Peyer's patch (tissue), 4 donors: ENCODE data around the gene COL26A1. TPM values are rescaled to one million over a fixed set of nuclear protein-coding genes. Genes with fewer than 3 reads are reported as not detected.

Experiments used
- DNase-seq, 3 donors: peaks; one replicate each; pipeline ENCODE4 v3.0.0-alpha.2; 2017 to 2019
- H3K27ac ChIP-seq, 4 donors: fragments of 200-600 bp; sonication (generic); one replicate each; pipeline ENCODE4 v1.5.1; 2016 to 2019
- H3K27me3 ChIP-seq, 2 donors: fragments of 200-600 bp; sonication (generic); one replicate each; pipeline ENCODE4 v1.5.1; 2019
- H3K36me3 ChIP-seq, 3 donors: fragments of 200-600 bp; sonication (generic); one replicate each; pipeline ENCODE4 v1.5.1; 2016 to 2019
- H3K4me1 ChIP-seq, 4 donors: fragments of 200-600 bp; sonication (generic); one replicate each; pipeline ENCODE4 v1.5.1; 2016 to 2019
- H3K4me3 ChIP-seq, 4 donors: fragments of 200-600 bp; sonication (generic); 1 replicate in 3 of 4; 2 replicates in 1 of 4; pipeline ENCODE4 v1.5.1; 2016 to 2019; ENCODE audit warnings: mild to moderate bottlenecking in 1 of 4
- H3K9me3 ChIP-seq, 4 donors: fragments of 200-600 bp; sonication (generic); one replicate each; pipeline ENCODE4 v1.5.1; 2016 to 2019; ENCODE audit warnings: mild to moderate bottlenecking in 1 of 4
- POLR2A ChIP-seq, 2 donors: fragments of 450-650 bp; IDR thresholded peaks; one replicate each; pipeline ENCODE4 v1.5.1; 2017; ENCODE audit warnings: antibody characterized with exemption in 2 of 2, mild to moderate bottlenecking in 2 of 2, moderate library complexity in 2 of 2
- total RNA-seq, 4 donors: library from RNA; depleted of rRNA; stranded (reverse); fragments of >200 nt; gene quantifications; one replicate each; pipeline ENCODE4 v1.1.0, GENCODE V29; 2016
- TF ChIP-seq, protein P1 (sequence below), 6 experiments: fragments of 450-650 bp in 4 of 6; fragments of 200-600 bp in 2 of 6; sonication (generic) in 1 of 6; IDR thresholded peaks; one replicate each; pipeline ENCODE4 v1.5.1; 2017 to 2019; ENCODE audit warnings: antibody characterized with exemption in 6 of 6, mild to moderate bottlenecking in 3 of 6, moderate library complexity in 1 of 6

COL26A1 gene
- total RNA-seq, 4 donors from 2014 or later: not detected

DNA sequence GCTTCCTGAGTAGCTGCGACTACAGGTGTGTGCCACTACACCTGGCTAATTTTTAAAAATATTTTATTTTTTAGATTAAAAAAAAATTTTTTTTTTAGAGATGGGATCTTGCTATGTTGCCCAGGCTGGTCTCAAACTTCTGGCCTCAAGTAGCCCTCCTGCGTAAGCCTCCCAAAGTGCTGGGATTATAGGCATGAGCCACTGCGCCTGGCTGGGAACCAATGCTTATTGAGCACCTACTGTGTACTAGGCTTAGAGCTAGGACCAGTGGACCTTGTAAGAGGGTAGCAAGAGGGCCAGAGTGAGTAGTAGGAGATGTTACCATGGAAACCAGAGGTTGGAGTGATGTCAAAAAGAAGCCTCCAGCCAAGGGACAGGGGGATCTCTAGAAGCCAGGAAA, 31.2 kb downstream of the COL26A1 start:
- Histone ChIP-seq H3K27ac (no peak overlapping the region), H3K4me3 (no peak overlapping the region), H3K9me3 (no peaks in the 10 kb centered on the region), H3K36me3 (no peaks in the 10 kb centered on the region), H3K27me3 (no peaks in the 10 kb centered on the region), H3K4me1 (no peaks in the 10 kb centered on the region)
- TF ChIP-seq, protein P1, sequence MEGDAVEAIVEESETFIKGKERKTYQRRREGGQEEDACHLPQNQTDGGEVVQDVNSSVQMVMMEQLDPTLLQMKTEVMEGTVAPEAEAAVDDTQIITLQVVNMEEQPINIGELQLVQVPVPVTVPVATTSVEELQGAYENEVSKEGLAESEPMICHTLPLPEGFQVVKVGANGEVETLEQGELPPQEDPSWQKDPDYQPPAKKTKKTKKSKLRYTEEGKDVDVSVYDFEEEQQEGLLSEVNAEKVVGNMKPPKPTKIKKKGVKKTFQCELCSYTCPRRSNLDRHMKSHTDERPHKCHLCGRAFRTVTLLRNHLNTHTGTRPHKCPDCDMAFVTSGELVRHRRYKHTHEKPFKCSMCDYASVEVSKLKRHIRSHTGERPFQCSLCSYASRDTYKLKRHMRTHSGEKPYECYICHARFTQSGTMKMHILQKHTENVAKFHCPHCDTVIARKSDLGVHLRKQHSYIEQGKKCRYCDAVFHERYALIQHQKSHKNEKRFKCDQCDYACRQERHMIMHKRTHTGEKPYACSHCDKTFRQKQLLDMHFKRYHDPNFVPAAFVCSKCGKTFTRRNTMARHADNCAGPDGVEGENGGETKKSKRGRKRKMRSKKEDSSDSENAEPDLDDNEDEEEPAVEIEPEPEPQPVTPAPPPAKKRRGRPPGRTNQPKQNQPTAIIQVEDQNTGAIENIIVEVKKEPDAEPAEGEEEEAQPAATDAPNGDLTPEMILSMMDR (IDR thresholded peaks at IDR 0.05): no peak
- no peak for TF ChIP-seq POLR2A (IDR thresholded peaks at IDR 0.05)
- no peak for DNase-seq

DNA sequence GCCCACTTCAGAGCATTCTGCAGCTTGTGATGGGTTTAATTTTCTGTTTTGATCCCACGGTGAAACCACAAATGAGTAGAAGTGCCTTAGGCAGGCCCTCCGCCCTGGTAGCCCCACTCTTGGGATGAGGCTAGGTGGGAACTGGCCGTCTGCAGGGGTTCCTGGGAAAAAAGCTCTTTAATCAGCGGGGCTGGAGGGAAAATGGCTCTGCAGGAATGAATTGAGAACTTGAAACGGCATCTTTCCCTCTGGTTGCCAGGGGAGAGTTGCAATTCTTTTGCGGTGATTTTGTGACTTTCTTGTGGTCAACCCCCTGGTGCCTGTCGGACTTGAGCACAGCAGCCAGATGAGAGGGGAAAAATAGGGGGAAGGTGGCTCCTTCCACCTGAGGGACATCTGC, 32.7 kb downstream of the COL26A1 start:
- no peaks in the 10 kb centered on the region for H3K4me1 ChIP-seq
- no peaks in the 10 kb centered on the region for H3K27me3 ChIP-seq
- H3K4me3 ChIP-seq: no peak overlapping the region
- no peaks in the 10 kb centered on the region for H3K36me3 ChIP-seq
- TF ChIP-seq POLR2A (IDR thresholded peaks at IDR 0.05): no peak
- TF ChIP-seq, protein P1 (IDR thresholded peaks at IDR 0.05): no peak
- H3K9me3 ChIP-seq: no peaks in the 10 kb centered on the region
- H3K27ac ChIP-seq: no peak overlapping the region
- no peak for DNase-seq

DNA sequence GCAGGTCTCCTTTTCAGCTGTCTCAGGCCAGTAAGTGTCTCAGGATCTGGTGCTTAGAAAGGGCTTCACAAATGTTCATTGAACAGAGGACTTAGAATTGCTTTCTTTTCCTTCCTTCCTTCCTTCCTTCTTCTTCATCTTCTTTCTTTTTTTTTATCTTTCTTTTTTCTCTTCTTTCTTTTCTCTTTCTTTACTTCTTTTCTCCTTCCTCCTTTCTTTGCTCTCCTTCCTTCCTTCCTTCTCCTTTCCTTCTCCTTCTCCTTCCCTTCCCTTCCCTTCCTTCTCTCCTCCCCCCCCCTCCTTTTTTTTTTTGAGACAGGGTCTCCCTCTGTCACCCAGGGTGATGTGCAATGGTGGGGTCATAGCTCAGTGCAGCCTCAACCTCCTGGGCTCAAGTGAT, 34.6 kb downstream of the COL26A1 start:
- Histone ChIP-seq H3K27me3 (no peaks in the 10 kb centered on the region), H3K9me3 (no peaks in the 10 kb centered on the region), H3K27ac (no peak overlapping the region), H3K4me3 (no peak overlapping the region), H3K36me3 (no peaks in the 10 kb centered on the region), H3K4me1 (no peaks in the 10 kb centered on the region)
- TF ChIP-seq, protein P1 (IDR thresholded peaks at IDR 0.05): no peak
- TF ChIP-seq POLR2A (IDR thresholded peaks at IDR 0.05): no peak
- no peak for DNase-seq

DNA sequence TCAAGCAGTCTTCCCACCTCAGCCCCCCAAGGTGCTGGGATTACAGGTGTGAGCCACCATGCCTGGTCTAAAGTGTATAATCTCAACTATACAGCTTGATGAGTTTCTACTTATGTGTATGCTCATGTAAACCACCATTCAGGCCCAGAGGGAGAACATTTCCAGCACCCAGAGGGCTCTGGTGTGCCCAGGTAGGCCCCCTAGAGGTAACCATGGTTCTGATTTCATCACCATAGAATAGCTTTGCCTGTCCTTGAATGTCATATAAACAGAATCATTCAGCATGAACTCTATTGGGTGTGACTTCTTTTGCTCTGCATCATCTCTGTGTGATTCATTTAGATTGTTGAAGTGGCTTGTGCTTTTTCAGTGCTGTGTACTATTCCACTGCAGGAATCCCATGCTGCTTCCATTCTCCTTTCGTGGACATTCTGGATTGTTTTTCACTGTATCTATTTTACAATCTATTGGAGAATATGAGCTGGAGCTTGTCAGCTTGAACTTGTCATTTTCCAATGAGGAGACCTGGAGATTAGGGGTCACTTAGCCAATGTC, 35.2 kb downstream of the COL26A1 start:
- DNase-seq: no peak
- Histone ChIP-seq H3K36me3 (no peaks in the 10 kb centered on the region), H3K4me1 (no peaks in the 10 kb centered on the region), H3K9me3 (no peaks in the 10 kb centered on the region), H3K27ac (no peak overlapping the region), H3K27me3 (no peaks in the 10 kb centered on the region), H3K4me3 (no peak overlapping the region)
- TF ChIP-seq, protein P1 (IDR thresholded peaks at IDR 0.05): no peak
- no peak for TF ChIP-seq POLR2A (IDR thresholded peaks at IDR 0.05)

DNA sequence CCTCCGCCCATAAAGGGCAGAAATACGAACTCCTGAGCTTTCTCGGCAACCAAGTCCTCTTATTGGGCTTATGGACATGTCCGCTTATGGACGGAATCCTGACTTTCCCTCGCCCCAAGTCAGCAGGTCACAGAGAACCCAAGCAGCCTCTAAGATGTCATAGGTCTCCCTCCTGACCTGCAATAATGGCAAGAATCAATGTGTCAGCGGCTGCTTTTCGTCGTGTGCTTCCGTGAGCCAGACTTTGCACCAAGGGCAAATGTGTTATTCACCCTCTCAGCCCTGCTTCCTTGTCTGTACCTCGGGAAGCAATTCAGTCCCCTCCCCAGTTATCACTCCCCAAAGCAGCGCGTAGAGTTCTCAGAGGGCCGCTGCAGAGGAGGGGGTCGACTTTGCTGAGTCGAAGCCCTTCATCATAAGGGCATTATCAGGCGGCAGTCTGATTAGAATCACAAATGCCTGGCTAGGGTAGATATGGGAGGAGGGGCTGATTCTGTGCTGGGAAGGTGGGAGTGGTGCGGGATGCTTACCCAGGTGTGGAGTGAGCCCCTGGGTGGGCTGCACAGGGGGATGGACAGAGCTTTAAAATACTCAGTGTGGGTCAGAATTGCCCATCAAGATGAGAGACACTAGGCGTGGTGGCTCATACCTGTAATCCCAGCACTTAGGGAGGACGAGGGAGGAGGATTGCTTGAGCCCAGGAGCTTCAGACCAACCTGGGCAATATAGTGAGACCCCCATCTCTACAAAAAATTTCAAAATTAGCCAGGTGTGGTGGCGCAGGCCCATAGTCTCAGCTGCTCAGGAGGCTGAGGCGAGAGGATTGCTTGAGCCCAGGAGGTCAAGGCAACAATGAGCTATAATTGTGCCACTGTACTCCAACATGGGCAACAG, 36.0 kb downstream of the COL26A1 start:
- no peak for DNase-seq
- Histone ChIP-seq H3K27me3 (no peaks in the 10 kb centered on the region), H3K9me3 (no peaks in the 10 kb centered on the region), H3K27ac (no peak overlapping the region), H3K4me3 (no peak overlapping the region), H3K4me1 (no peaks in the 10 kb centered on the region), H3K36me3 (no peaks in the 10 kb centered on the region)
- no peak for TF ChIP-seq POLR2A (IDR thresholded peaks at IDR 0.05)
- TF ChIP-seq, protein P1 (IDR thresholded peaks at IDR 0.05): no peak
